OCI-LY1 (cell line): ENCODE results near the gene RHBDF1.

Experiments
- H2AFZ ChIP-seq: fragments of 200-600 bp; sonication (generic), shearing (Covaris generic); 2 replicates; pipeline ENCODE4 v1.6.0; 2014; ENCODE audit warnings: antibody characterized with exemption, mild to moderate bottlenecking, low read length
- H3F3A ChIP-seq: fragments of 200-600 bp; sonication (generic), shearing (Covaris generic); 2 replicates; pipeline ENCODE4 v1.6.0; 2014; ENCODE audit warnings: mild to moderate bottlenecking, antibody characterized with exemption, low read length, moderate library complexity; ENCODE audit not compliant: insufficient read depth
- H3K27ac ChIP-seq: fragments of 200-600 bp; sonication (generic); 2 replicates; pipeline ENCODE4 v1.5.1; 2014; ENCODE audit warnings: low read length, mixed run types, mild to moderate bottlenecking, low read depth; ENCODE audit not compliant: poor library complexity, severe bottlenecking
- H3K27me3 ChIP-seq: fragments of 200-600 bp; sonication (generic); 2 replicates; pipeline ENCODE4 v1.6.0; 2014; ENCODE audit warnings: antibody characterized with exemption, mild to moderate bottlenecking, low read length, moderate library complexity; ENCODE audit not compliant: insufficient read depth
- H3K36me3 ChIP-seq: fragments of 200-600 bp; sonication (generic); 2 replicates; pipeline ENCODE4 v1.6.1; 2014; ENCODE audit warnings: mild to moderate bottlenecking, antibody characterized with exemption, low read length, moderate library complexity, mixed read lengths; ENCODE audit not compliant: insufficient read depth
- H3K4me1 ChIP-seq: fragments of 200-600 bp; sonication (generic); 2 replicates; pipeline ENCODE4 v1.5.1; 2014; ENCODE audit warnings: mild to moderate bottlenecking, low read length, moderate library complexity; ENCODE audit not compliant: insufficient read depth, severe bottlenecking
- H3K4me2 ChIP-seq: fragments of 200-600 bp; sonication (generic), shearing (Covaris generic); 2 replicates; pipeline ENCODE4 v1.6.1; 2014; ENCODE audit warnings: low read length
- H3K4me3 ChIP-seq: fragments of 200-600 bp; sonication (generic); 2 replicates; pipeline ENCODE4 v1.5.1; 2014; ENCODE audit warnings: low read length, low read depth, mild to moderate bottlenecking, mixed read lengths; ENCODE audit not compliant: poor library complexity, severe bottlenecking
- H3K79me2 ChIP-seq: fragments of 200-600 bp; shearing (Covaris generic); 2 replicates; pipeline ENCODE4 v1.6.1; 2016; ENCODE audit warnings: mixed run types, low read length, mixed read lengths; ENCODE audit not compliant: insufficient read depth
- H3K9ac ChIP-seq: fragments of 200-600 bp; sonication (generic), shearing (Covaris generic); 2 replicates; pipeline ENCODE4 v1.6.1; 2014; ENCODE audit warnings: mild to moderate bottlenecking, low read length, mixed read lengths
- H3K9me2 ChIP-seq: fragments of 200-600 bp; sonication (generic), shearing (Covaris generic); 2 replicates; pipeline ENCODE4 v1.6.1; 2014; ENCODE audit warnings: low read depth, mild to moderate bottlenecking, low read length, mixed read lengths
- H3K9me3 ChIP-seq: fragments of 200-600 bp; shearing (Covaris generic); 2 replicates; pipeline ENCODE4 v1.6.1; 2014; ENCODE audit warnings: low read length, mixed read lengths
- H4K20me1 ChIP-seq: fragments of 200-600 bp; sonication (generic), shearing (Covaris generic); 2 replicates; pipeline ENCODE4 v1.6.0; 2016; ENCODE audit warnings: mild to moderate bottlenecking, low read length; ENCODE audit not compliant: insufficient read depth
- EZH2 ChIP-seq: fragments of 200-600 bp; sonication (generic), shearing (Covaris generic); IDR thresholded peaks from 2 replicates; pipeline ENCODE4 v1.8.0; 2017; ENCODE audit warnings: borderline replicate concordance, mixed run types, mild to moderate bottlenecking, antibody characterized with exemption, low read length, moderate library complexity, mixed read lengths
- TF ChIP-seq, protein P1 (sequence below): fragments of 200-600 bp; sonication (generic), shearing (Covaris generic); IDR thresholded peaks from 2 replicates; pipeline ENCODE4 v1.5.1; 2017; ENCODE audit warnings: mild to moderate bottlenecking, antibody characterized with exemption, low read length, moderate library complexity, mixed read lengths

RHBDF1 gene

DNA sequence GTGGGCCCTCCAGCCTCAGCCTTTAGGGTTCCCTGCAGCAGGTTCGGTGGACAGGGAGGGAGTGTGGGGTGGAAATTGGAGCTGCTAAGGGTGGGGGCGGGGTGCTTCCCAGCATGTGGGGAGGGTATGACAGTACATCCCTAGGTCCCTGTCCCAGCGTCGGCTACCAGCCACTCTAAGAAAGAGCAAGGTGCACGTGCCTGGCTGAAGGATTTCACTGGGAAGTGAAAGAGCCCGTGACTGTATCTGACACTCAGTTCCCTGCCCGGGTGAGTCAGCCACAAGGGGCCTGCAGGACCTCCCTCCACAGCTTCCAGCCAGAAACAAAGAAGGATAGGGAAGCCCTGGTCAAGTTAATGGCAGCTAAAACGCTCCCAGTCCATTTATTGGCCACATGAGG is 14.7 kb downstream of the RHBDF1 start:
- peaks cover 8% of the 10 kb centered on the region; the same call in 1 of the 2 replicates for H3K79me2 ChIP-seq
- H3K27me3 ChIP-seq = peaks cover 10% of the 10 kb centered on the region; the same call in 1 of the 2 replicates
- no peaks in the 10 kb centered on the region for H3K9me2 ChIP-seq
- H2AFZ ChIP-seq = no peak overlapping the region
- H3K4me2 ChIP-seq = no peak overlapping the region
- H3K9me3 ChIP-seq = no peaks in the 10 kb centered on the region
- peaks cover 42% of the 10 kb centered on the region for H3K36me3 ChIP-seq
- no peaks in the 10 kb centered on the region for H3F3A ChIP-seq
- H3K4me1 ChIP-seq = peaks cover 11% of the 10 kb centered on the region
- H3K9ac ChIP-seq = no peak overlapping the region
- H3K27ac ChIP-seq = no peak overlapping the region
- H4K20me1 ChIP-seq = no peaks in the 10 kb centered on the region
- TF ChIP-seq, protein P1, sequence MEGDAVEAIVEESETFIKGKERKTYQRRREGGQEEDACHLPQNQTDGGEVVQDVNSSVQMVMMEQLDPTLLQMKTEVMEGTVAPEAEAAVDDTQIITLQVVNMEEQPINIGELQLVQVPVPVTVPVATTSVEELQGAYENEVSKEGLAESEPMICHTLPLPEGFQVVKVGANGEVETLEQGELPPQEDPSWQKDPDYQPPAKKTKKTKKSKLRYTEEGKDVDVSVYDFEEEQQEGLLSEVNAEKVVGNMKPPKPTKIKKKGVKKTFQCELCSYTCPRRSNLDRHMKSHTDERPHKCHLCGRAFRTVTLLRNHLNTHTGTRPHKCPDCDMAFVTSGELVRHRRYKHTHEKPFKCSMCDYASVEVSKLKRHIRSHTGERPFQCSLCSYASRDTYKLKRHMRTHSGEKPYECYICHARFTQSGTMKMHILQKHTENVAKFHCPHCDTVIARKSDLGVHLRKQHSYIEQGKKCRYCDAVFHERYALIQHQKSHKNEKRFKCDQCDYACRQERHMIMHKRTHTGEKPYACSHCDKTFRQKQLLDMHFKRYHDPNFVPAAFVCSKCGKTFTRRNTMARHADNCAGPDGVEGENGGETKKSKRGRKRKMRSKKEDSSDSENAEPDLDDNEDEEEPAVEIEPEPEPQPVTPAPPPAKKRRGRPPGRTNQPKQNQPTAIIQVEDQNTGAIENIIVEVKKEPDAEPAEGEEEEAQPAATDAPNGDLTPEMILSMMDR = no peak
- no peak for TF ChIP-seq EZH2
- H3K4me3 ChIP-seq = no peak overlapping the region

DNA sequence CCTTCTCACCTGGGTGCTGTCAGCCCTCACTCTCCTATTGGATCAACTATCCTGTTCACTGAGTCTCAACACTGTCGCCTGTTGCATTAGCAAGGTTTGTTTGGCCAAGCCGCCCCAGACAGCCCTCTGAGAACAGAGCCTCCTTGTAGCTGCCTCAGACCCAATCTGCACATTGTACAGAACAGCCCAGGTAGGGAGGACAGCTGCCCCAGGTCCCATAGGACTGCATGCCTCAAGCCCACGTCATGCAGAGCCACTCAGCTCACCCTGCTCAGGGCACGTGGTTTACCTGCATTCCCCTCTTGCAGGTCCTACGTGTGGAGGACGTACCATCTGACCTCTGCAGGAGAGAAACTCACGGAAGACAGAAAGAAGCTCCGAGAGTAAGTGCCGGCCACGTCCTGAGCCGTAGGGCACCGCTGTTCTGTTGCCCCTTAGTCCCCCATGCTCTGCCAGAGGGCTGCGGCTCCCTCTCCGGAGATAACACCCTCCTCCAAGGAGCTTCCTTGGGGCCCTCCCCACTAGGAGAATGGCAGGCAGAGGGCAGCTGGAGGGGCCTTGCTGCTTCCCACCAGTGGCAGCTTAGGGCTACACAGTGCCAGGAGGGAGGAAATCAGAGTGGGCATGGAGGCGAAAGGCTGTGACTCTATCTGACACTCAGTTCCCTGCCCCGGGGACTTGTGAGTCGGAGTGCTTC is 16.1 kb downstream of the RHBDF1 start:
- no peak overlapping the region for H3K4me2 ChIP-seq
- H2AFZ ChIP-seq = no peak overlapping the region
- H3K4me3 ChIP-seq = no peak overlapping the region
- H3K36me3 ChIP-seq = peaks cover 48% of the 10 kb centered on the region
- no peak overlapping the region for H3K27ac ChIP-seq
- H3K9me3 ChIP-seq = no peaks in the 10 kb centered on the region
- peaks cover 21% of the 10 kb centered on the region for H3K4me1 ChIP-seq
- H4K20me1 ChIP-seq = no peaks in the 10 kb centered on the region
- H3K9me2 ChIP-seq = no peaks in the 10 kb centered on the region
- H3F3A ChIP-seq = no peaks in the 10 kb centered on the region
- no peak for TF ChIP-seq EZH2
- TF ChIP-seq, protein P1 = no peak
- peaks cover 18% of the 10 kb centered on the region; the same call in 1 of the 2 replicates for H3K79me2 ChIP-seq
- H3K9ac ChIP-seq = no peak overlapping the region
- H3K27me3 ChIP-seq = no peaks in the 10 kb centered on the region

DNA sequence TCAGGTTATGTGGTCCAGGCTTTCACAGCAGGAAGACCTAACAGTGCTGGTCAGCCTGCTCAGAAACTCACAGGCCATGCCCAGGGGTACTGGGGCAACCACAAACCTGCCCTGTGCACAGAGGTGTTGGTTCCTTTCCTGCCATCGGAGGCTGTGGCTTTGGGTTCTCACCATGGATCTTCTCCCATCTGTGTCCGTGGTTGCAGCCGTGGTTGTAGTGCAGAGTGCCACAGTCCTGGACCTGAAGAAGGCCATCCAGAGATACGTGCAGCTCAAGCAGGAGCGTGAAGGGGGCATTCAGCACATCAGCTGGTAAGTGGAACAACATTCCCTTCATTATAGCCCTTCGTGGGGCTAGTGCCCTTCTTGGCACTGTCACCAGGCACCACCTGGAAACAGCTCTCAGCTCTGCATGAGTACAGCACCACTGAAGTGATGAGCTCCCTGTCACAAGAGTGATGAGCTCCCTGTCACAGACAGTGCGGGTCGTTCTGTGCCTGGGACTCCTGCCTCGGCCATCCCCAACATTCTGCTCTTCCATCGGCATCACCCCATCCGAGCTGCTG is 16.8 kb downstream of the RHBDF1 start:
- Histone ChIP-seq H4K20me1 (no peaks in the 10 kb centered on the region), H3F3A (no peaks in the 10 kb centered on the region), H3K36me3 (peaks cover 56% of the 10 kb centered on the region), H3K4me3 (no peak overlapping the region), H3K4me1 (peaks cover 26% of the 10 kb centered on the region), H3K27ac (no peak overlapping the region), H3K27me3 (no peaks in the 10 kb centered on the region), H3K9me3 (no peaks in the 10 kb centered on the region), H2AFZ (no peak overlapping the region), H3K9me2 (no peaks in the 10 kb centered on the region), H3K79me2 (peaks cover 25% of the 10 kb centered on the region), H3K9ac (no peak overlapping the region), H3K4me2 (no peak overlapping the region)
- TF ChIP-seq, protein P1 = no peak
- no peak for TF ChIP-seq EZH2
